GM21737 (cell line): Measurements from ENCODE around the gene CFAP69.
A peak's percentile ranks its signal among the peaks of the same experiment; 100 is the strongest.
"Not testable (repeated sequence)": the region's sequence is repeated elsewhere in the genome, so short reads cannot be mapped to it uniquely, and the experiment has no call there.

Source experiments
- ATAC-seq: cut with Tn5 transposase; IDR thresholded peaks from one replicate; pipeline ENCODE4 v1.9.1; 2021; ENCODE audit warnings: mild to moderate bottlenecking, moderate library complexity; ENCODE audit not compliant: unreplicated experiment

Gene CFAP69

DNA sequence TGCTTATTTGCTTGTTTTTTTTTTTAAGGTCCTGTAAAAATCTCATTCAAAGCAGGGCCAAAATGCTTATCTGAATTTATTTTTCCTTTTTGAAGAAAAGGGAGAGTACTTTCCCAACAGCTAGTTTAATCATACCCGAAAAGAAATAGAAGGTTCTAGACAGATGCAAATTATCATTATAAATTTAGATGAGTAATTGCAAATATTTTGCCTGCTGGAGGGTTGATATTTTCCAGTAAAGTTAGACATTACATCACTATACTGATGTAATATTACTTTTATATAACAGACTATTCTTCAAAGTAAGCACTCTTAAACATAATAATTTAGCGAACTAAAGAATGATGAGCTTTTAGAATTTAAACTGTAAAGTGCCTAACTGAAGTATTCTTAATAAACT, 14.1 kb upstream of the CFAP69 start:
- no peak for ATAC-seq

DNA sequence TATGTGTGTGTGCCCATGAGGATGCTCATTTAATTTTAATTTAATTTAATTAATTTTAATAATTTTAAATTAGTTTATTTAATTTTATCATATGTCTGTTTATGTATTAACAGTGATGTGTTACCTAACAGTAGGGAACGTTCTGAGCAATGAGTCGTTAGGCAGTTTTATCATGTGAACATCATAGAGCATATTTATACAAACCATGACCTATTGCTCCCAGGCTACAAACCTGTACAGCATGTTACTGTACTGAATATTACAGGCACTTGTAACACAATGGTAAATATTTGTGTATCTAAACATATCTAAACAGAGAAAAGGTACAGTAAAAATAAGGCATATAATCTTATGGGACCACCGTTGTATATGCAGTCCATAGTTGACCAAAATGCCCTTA, 13.7 kb upstream of the CFAP69 start:
- no peak for ATAC-seq

DNA sequence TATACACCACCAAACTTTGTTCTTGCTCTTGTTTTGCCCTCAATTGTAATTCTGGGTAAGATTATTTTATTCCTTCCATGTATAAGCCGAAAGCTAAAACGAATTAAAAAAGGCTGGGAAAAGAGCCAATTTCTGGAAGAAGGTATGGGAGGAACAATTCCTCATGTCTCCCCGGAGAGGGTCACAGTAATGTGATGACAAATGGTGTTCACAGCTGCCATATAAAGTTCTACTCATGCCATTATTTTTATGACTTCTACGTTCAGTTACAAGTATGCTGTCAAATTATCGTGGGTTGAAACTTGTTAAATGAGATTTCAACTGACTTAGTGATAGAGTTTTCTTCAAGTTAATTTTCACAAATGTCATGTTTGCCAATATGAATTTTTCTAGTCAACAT, 12.5 kb upstream of the CFAP69 start:
- ATAC-seq: no peak

DNA sequence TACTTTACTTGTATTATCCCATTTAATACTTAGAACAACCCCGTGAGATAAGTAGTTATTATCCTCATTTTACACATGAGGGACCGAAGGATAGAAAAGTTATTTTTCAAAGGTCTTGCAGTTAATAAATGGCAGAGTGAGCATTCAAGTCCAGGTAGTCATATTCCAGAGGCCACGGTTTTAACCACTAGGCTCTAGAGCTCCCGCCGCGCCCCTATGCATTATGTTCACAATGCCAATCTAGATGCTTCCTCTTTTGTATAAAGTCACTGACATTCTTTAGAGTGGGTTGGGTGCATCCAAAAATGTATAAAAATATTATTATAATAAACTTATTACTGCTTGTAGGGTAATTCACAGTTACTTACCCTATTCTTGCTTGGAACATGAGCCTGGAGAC, 11.4 kb upstream of the CFAP69 start:
- no peak for ATAC-seq

DNA sequence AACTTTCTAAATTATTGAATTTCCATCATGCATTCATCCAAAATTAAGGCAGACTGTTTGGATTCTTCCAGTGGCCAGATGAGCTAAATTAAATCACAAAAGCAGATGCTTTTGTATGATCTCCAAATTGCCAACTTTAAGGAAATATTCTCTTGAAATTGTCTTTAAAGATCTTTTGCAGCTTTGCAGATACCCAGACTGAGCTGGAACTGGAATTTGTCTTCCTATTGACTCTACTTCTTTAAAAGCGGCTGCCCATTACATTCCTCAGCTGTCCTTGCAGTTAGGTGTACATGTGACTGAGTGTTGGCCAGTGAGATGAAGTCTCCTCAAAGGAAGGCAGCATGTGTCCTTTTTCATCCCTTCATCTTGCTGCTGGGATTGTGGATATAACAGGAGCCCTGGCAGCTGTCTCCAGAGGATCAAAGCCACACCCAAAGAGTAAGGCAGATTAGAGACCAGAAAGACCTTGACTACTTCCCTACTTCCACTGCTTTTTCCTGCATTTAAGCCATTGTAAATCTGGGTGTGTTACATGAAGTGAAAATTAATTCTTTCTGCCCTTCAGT, 8.2 kb upstream of the CFAP69 start:
- no peak for ATAC-seq

DNA sequence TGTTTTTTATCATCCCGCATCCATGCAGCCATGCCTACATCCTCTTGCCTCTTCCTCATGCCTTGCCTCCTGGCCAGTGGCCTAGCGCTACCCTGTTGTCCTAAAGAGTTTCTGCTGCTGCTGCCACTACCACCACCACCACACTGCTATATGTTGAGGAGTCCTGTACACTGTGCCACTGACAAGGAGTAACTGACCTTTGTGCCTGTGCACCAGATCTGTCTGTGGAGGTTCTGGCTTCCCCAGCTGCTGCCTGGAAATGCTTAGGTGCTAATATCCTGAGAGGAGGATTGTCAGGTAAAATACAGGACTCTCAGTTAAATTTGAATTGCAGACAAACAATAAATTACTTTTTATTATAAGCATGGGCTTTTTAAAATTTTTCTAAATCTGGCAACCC, 7.0 kb upstream of the CFAP69 start:
- no peak for ATAC-seq

DNA sequence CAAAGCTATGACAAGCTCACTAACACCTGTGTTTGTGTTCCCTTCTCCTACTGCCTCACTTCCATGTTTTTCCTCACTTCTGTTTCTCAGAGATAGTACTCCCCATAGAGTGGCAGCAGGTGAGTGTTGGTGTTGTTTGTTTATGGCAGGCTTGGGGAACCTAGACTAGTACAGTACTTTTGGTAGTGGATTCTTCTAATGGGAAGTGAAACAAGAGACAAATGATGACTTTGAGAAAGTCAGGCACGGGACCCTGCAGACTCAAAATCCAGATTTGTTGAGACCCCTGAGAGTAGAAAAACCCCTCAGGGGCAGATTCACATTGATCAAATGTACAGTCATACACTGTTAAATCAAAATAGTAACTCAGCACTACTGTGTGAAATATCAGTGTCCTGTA, 6.4 kb upstream of the CFAP69 start:
- ATAC-seq: no peak

DNA sequence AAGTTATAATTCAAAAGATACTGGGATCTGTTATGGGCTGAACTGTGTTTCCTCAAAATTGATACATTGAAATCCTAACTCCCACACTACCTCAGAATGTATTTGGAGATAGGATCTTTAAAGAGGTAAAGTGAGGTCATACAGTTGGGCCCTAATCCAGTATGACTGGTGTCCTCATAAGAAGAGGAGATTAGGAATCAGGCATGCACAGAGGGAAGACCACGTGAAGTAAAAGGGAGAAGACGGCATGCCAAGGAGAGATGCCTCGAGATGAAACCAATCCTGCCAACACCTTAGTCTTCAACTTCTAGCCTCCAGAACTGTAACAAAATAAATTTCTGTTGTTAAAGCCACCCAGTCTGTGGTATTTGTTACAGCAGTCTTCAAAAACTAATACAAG, 5.9 kb upstream of the CFAP69 start:
- ATAC-seq: no peak

DNA sequence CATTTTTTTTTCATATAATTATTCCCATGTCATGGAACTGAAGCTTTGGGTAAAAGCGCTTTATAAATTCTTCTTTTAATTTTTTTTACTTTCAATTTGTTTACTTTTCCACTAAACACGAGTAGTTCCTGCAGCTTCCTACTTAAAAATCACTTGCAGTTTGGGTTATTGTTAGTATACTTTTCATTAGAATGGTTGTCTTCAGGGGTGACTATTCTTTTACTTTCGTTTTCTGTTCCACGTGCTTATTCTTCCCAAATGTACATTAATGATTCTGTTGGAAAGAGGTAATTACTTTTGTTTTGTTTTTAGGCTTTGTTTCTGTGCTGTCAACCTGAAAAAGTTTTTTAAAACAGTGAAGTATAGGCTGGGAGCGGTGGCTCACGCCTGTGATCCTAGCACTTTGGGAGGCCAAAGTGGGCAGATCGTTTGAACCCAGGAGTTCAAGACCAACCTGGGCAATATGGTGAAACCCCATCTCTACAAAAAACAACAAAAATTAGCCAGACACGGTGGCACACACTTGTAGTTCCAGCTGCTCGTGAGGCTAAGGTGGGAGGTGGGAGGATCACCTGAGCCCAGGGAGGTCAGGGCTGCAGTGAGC, 5.2 kb upstream of the CFAP69 start:
- ATAC-seq: no peak

DNA sequence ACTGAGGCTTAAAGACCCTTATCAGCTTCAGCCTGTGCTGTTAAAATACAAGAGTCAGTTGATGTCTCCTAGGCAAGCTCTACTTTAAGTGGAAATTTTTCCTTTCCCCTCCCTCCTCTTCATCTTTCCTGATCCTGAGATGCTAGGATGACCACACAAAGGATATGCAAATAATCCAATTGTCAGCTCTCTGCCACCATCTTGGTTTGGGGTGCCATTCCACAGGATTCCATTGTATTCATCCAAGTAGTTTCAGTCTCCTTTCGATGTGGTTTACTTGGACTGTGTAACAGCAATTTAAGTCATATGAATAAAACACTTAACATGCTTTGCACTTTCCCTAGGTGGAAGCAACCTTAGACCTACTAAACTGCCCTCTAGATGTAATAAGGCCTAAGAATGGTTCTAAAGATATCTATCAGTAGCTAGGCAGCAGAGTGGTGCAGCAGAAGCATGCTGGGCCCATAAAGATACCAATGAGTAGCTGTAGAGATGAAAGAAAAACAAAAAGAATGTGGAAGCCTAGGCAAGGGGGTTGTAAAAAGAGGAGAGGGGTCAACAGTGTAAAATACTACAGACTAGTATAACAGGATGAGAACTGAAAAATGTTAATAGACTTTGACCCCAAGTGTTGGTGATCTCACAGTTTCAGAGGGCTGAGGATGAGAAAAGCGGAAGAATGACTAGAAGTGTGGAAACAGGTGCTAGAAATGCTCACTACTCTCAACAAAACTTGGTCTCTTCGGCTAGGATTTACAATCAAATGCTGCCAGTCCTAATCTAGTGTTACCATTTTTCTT, 2.4 kb upstream of the CFAP69 start:
- peak; percentile 49 for ATAC-seq

DNA sequence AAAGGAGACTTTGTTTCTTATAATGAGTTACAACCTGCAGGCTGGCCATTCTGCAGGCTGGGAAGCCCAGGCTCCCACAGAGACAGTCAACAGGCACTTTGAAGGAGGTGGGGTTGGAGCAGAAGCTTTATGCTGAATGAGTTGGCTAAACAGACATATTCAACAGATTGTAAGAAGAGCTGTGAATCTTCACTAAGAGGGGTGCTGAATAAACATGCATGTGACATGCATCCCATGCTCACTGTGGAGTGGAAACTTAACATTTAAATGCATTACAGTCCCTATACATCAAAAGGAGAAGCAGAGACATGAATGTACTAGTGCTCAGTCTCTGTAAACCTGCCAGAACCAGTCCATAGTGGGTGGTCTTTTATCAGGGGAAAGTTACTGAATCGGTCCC, 1.4 kb upstream of the CFAP69 start:
- no peak for ATAC-seq

DNA sequence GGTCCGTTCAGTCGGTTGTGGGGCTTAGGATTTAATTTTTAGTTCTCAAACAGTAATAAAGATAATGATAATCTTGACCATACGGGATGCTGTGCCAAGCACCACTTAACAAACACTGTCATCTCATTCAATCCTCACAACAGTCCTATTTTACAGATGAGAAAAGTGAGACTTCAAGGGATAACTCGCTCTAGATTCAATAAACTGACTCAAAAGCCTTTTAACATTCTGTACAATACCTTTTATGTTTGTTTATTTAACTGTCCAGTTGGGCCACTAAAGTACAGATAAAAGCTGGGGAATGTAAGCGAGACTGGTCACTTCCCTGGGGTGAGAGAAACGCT, 437 bp upstream of the CFAP69 start:
- no peak for ATAC-seq

DNA sequence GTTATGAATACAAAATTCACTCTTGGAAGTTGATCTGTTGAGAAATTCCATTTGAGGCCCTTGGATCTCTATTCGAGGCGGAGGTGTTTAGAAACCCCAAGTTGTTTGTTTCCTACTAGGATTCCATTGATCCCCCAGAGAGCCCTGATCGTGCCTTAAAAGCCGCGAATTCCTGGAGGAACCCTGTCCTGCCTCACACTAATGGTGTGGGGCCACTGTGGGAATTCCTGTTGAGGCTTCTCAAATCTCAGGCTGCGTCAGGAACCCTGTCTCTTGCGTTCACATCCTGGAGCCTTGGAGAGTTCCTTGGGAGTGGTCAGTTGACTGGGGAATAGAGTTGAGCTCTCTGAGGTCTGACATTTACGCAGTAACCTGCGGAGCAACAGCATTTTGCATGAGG, 1.2 kb downstream of the CFAP69 start:
- ATAC-seq: no peak

DNA sequence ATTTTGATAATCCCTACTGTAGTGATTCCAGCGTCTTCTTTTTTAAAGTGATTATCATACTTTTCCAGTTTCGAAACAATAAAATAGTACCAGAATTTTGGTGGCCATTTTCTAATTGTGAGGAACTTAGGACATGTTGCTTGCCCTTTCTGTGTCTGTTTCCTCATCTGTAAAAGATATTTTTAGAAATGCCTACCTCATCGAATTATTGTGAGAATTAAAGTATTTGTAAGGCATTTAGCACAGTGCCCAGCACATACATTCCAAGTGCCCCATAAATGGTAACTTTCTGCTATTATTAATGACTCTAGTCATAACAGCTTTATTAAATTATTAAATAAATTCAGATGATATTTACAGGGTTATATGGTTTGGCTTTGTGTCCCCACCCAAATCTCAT, 3.7 kb downstream of the CFAP69 start:
- ATAC-seq: no peak

DNA sequence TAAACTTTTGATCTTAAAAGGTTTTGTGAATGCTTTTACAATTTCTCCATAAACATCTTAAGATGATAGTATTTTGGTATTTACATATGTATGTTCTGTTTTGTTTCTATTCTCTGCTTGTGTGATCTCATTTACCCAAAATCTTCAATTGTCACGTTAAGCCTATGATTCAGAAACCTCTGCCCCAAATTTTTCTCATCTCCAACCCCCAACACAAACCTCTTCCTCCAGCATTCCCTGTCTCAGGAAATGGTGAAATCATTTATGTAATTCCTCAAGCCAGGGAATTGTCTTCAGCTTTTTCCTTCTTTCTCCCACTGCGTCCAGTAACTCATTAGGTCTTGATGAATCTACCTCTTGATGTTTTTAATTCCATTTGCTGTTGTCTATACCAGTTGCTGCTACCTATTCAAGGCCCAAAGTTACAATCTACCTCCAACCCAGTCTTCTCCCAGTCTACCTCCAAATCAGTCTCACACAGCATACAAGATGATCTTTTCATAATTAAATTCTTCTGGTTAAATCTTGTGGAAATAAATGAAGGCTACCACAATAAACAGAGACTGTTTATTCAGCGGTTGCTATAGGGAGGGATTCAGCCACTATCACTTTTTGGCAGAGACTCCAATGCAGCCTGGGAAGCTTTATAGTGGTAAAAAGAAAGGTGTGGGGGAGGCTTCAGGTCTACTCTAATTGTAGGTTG, 5.8 kb downstream of the CFAP69 start:
- ATAC-seq: no peak

DNA sequence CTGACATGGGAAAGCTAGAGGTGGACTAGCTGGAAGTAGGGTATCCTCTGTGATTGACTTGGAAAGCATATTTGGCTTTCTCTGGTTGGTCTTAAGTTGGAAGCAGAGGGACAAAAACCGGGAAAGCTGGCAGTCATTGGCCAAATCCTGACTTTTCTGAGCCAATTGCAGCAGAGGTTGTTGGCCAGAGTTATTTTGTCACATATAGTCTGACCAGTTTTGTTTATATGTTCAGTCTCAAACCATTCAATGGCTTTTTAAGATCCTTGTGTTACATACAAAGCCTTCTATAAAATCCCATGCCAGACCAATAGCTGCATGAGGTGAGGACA, 6.3 kb downstream of the CFAP69 start:
- no peak for ATAC-seq

DNA sequence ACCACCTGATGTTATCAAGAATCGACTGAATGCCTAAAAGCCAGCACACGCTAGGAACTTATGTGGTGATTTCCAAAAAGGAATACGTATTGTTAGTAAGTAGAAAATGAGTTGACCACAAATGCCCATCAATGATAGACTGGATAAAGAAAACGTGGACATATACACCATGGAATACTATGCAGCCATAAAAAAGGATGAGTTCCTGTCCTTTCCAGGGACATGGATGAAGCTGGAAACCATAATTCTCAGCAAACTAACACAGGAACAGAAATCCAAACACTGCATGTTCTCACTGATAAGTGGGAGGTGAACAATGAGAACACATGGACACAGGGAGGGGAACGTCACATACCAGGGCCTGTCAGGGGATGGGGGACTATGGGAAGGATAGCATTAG, 11.0 kb downstream of the CFAP69 start:
- not testable (repeated sequence) for ATAC-seq

DNA sequence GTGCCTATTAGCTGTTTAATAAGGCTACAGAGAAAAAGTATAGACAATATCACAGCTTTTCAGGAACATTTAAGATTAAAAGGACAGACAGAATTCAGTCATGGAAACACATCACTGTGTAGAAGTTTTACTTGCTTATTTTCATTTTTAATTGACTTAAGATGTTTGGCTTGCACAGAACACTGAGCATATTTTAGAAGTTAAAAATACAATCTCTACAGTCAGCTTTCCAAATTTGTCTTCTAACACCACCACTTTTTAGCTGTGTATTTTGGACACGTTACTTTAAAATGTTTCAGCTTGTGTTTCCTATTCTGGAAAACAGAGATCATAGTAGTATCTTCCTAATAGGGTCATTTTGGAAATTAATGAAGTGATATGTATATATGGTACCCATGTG, 11.8 kb downstream of the CFAP69 start:
- no peak for ATAC-seq

DNA sequence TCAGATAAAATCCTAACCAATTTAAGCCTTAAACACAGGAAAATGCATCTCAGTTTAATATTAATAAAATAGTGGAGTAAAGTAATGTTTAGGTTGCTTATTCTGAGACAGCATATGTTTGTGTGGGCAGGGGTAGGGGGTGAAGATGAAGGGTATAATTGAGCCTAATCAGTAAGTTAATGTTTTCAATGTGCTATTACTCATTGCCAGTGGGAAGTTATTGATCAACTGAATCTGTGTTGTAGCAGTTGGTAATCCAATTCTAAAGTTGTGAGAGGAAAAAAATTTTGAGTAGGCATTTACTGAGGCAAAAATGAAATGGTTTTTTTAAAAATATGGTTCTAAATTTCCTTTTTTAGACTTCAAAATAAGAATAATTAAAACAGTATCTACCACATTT, 16.5 kb downstream of the CFAP69 start:
- ATAC-seq: no peak

DNA sequence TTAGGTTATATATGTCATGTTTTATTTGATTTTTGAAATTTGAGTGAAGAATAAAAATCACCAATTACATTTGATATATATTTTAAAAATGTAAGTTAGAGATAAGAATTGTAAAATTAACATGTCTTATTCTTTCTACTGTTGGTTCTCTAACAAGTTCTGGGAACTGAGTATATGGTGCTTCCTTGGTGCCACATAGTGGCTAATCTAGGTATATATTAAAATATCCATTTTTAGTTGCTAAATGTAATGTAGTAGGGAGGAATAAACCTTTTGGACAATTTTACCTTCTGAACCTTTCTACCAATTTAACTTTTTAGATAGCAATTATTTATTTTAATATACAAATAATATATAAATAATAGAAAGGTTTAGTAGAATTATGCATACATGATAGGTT, 17.5 kb downstream of the CFAP69 start:
- no peak for ATAC-seq

DNA sequence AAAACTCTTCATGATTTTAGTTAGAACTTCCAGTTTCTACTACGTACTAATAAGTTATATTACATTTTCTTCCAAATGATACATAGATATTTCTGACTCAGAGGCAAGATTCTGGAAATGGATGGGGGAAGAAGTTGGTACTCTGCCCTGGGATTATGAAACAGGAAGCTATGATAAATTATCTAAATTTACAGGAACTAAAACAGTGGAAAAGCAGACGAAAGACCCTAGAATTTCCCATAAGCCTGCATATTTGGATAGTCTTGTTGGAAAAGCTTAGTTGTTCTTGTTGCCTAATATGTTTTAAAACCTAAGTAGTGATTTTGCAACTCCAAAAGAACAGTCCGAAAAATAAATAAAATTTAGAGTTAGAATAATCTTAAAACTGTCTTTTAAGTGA, 21.8 kb downstream of the CFAP69 start:
- ATAC-seq: no peak

DNA sequence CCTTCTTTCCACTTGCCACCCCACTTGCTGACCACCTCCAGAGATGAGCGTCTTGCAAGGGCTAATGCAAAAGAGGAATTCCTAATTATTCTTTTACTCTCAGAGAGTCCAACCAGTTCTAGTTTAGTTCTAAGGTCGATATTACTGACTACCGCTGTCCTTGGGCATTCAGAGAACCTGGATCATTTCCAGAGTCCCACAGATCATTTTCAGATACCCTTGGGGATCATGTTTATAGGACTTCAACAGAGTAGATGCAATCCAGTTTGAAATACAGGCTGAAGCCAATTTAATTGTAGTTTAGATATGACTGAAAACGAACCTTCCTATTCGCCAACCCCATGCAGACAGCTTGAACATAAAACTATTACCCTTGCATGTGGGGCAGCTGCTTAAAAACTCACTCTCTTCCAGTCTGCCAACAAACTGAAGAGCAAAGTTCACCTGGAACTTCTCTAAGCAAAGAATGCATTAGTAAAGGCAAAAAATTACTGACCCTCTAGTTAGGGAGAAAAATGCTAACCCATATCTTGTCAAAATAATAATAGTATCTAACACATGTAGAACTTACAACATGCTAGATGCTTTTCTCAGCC, 22.4 kb downstream of the CFAP69 start:
- no peak for ATAC-seq
